ENCODE data around the gene LBX2.

Gene LBX2, protein sequence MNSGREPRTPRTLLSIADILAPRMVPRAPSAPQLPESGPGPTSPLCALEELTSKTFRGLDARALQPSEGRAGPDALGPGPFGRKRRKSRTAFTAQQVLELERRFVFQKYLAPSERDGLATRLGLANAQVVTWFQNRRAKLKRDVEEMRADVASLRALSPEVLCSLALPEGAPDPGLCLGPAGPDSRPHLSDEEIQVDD

DNA sequence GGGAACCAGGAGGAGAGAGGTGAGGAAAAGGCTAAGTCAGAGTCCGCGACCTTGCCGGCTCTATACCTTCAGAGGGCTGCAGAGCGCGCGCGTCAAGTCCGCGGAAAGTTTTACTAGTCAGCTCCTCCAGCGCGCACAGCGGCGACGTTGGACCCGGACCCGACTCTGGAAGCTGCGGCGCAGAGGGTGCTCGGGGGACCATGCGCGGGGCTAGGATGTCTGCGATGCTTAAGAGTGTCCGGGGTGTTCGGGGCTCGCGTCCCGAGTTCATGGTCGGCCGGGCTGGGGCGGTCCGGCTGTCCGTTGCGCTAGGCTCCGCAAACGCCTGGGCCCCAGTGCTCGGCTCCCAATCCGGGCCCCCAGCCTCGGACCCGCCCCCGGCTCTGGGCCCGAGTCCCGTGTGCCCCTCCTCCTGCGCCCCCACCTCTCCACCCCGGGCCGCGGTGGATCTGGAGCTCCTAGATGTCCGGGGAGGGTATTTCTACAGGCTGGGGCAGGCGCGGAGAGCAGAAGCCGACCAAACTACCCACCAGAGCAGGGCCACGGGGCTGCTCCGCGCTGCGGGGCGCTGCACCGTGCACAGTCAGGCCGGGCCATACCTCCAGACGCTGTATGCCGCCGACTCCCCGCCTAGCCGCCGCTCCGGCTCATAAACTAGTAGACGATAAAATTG is at the start of gene LBX2:
LBX2 (minus strand) TSS at position 337 of the 673 bp plus-strand sequence; CDS start at position 271, 66 bp downstream.
- no peak for DNase-seq

DNA sequence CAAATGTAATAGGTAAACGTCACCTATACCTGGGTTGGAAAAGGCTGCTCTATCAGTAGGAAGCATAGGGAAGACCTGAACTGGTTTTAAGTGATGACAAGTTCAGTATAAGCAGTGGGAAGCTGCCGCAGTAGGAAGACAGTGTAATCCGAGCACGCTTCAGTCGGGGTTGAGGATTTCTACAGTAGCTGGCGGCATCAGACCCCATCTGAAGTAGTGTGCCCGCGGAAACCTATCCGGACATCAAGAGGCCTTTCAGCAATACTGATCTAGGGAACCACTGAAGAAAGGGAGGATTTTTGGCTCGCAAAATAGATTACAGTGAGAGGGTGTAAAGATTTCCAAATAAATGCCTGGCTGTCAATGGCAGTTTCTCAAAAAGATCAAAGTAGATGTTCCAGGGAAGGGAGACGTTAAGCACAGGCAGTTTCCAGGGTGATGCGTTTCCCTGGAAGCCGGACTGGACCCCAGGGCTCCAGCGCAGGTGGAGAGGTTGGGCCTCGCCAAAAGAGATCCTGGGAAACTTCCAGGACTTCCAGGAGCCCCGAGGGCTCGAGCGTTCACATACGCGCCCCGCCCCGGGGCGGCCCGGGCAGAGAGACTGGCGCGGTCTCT is 49.0 kb upstream of the LBX2 start:
- no peak for DNase-seq

DNA sequence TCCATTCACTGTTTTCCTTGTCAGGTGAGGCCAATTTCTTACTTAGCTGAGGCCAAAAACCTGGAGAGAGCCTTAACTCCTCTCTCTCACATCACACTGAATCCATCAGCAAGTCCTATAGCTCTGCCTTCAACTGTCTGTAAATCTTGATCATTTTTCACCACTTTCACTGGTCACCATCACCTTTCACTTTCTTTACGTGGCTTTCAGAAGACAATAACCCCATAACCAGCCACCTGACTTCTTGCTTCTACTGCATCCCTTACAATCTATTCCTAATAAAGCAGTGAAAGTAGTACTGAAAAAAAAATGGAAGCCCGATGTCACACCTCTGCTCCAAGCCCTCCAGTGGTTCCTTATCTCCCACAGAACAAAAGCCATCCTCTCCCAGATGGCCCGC is 46.6 kb upstream of the LBX2 start:
- DNase-seq: no peak

DNA sequence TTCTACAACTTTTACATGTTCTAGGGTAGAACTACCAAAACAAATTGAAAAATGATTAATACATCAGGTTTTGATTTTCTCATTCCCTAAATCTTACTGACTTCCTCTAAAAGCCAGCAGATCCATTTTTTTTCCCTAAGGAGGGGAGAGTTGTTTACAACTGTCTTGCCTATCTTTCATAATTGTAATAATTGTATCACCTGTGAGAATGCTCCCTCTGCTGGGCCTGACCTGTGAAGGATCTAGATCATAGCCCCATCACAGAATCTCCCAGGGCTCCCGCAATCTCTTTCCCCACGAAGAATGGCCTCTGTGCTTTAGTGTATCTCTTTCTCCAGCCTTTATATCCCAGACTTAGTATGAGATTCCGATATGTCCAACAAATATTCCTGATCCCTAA is 45.2 kb upstream of the LBX2 start:
- no peak for DNase-seq

DNA sequence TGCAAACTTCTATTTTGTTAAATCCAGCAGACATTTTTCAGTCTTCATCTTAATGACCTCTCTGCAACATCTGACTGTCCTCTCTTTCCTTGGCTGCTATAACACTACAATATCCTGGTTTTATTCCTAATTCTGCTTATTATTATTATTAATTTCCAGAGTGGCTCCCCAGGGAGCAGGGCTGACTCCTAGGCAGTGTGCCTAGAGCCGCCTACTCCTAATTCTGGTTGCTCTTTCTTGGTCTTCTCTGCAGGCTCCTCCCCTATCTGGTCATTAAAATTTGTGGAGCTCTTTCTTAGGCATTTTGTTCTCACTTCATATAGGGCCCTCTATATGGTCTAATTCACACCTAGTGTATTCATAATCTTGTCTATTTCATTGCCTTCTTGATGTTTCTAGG is 43.6 kb upstream of the LBX2 start:
- no peak for DNase-seq

DNA sequence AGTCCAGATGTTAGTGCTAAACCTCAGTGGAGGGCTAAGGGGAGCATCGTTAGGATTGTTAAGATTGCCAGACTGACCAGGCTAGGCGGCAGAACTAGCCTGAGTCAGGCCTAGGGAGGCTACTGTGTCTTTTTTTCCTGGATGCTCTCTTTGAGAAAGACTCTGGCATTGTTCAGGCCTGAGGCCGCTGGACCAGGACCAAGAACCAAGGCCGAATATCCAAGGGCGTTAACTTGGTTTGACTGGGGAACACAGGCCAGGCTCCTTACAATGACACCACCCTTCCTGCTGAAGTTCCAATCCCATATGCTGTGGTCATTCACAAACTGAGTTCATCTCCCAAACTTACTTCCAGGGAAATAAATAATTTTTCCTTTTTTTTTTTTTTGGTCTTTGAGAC is 40.9 kb upstream of the LBX2 start:
- no peak for DNase-seq

DNA sequence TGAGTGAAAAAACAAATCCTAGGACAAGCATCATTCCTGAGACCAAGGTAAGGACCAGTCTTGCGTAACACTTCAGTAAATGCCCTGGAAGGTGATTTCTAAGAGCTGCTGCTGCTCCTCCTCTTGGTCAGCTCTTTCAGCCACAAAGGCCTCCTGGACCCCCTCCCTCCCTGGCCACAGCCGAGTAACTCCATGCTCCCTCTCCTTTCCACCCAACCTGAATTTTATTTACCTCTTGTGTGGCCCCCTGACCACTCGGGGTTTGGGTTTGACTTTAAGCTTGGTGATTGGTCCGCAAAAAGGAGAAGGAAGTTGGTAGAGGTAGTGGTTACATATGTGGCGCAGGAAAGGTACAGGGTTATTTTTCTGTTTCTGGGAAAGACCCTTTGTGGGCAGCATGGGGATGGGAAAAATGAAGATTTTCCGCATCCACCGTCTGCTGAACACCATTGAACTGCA is 39.5 kb upstream of the LBX2 start:
- DNase-seq: no peak

DNA sequence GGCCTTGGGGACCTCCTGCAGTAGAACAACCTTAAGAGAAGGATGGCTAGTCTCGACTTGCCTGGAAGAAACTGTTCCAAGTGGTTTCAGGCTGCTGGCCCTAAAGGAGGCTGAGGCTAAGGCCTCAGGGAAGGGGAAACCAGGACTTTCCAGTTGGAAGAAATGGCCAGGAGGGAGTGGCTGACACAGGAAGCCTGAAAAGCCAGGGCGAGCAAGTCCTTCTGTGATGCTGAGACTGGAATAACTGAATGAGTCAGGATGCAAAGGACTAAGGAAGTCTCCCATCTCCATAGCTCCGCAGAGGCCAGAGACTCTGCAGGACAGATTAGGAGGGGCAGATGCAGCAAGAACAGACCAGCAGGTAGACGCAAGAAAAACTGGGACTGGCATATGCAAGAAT is 37.7 kb upstream of the LBX2 start:
- DNase-seq: no peak

DNA sequence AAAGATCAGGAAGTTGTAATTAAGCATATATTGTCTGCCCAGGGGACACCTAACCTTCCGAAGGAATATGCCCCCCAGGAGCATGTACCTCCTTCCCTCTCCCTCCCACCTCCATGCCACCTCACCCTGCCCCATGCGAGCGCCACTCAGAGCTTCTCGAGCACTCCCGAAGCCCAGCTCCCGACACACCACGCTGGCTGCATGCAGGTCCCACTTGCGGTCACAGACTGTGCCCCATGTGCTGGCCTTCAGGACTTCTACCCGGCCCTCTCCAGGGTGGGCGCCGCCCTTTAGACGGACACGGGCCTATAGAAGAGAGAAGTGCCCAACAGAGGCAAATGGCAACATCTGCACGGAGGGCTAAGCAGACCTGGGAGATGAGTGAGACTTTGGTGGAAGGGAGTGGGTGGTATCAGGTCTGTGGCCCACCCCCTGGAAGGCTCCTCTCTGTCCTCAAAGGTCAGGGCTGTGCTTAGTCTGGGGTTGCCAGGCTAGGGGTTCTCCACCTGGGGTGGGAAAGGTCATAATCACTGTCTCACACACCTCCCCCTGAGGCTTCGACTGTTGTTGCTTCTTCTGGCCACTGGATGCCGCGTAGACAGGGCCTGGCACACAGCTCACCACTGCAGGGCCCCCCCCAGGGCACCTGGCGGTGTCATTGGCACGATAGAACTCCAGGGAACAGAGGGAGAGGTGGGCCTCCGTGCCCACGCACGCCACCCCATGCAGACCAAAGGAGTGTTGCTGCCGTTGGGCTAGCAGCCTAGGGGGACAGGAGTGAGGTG is 37.0 kb upstream of the LBX2 start:
- no peak for DNase-seq

DNA sequence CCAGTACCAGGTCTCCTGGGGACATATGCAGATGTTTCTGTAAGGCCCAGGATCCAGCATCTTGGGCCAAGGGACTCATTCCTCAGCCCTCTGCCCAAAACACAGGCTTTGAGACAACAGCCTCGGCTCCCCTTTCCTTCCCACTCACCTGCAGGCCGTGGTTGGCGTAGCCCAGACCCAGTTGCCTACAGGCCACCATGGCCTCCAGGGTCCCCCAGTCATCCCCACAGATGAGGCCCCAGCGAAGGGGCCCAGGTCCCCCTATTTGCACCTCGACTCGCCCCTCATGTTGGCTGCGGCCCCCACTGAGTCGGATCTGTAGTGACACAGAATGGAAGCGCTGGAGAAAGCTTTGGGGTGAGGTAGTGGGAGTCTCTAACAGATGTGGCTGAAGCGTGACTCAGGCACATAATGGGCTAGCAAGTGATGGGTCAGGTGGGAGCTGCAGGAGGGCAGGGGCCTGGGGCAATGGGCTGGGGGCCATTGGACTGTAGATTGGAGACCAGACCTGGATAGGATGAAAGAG is 36.1 kb upstream of the LBX2 start:
- no peak for DNase-seq

DNA sequence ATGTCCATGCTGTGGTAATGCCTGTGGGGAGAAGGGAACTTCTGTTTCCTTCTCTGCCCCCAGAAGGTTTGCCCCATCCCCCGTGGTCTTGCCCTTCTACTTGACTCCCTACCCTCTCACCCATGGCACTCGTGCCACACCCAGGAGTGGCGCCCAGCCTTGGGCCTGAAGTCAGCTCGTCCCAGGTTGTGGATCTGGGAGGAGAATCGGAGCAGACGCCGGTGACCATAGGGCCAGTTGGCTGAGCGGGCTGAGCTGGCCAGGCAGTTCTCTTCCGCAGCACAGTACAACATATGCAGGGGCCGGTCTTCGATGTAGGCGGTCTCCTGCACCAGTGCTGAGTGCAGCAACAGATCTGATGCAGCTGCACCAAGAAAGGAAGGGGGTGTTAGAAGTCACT is 35.0 kb upstream of the LBX2 start:
- DNase-seq: no peak

DNA sequence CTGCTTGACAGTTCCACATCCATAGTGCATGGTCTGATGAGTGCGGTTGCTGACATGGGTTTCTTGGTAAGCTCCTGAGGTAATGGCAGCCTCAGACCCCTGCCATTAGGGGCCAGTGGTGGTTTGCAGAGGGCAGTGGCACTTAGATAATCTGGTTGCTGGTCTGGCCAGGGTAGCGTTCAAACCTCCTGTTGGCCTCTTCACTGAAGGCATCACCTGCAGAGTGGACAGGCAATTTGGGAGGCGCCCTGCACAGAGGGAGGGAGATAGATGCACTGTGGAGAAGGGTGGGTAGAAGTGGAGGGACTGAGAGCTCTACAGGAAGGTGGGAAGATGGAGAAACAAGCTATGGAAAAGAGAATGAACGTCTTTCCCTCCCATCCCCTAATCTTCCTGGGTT is 34.1 kb upstream of the LBX2 start:
- DNase-seq: no peak

DNA sequence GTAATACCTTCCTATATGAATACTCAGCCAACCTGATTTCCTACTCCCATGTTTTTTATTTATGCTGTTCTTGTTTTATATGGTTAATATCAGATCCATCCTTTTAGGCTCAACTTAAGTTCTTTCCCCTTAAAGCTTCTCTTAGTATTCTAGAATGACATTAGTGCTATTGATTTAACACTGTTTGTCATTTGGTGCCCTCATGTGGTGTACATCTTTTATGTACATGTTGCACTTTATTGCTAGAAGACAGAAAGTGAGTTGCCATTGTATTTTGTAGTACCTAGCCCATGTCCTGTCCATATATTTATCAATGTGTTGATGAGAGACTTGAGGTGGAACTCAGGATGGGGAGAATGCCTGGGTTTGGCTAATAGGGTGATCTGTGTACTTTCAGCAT is 32.8 kb upstream of the LBX2 start:
- peak in 1 of 2 donors; percentile 59 for DNase-seq

DNA sequence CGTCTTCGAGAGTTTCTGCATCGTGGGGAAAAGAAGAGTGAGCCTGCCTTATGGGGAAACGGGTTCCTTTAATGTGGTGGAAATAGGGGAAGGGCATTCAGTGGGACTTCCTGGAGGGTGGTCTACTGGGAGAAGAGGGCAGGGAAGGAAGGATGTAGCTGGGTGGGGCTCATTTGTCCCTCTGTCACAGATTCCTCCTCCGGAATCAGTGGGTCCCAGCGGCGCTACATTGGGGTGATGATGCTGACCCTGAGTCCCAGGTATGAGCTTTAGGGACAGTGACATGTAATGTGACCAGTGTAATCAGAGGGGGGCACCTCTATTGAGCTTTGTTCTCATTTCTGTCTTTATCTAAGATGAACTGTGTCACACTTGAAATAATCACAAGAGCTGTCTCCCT is 32.3 kb upstream of the LBX2 start:
- no peak for DNase-seq

DNA sequence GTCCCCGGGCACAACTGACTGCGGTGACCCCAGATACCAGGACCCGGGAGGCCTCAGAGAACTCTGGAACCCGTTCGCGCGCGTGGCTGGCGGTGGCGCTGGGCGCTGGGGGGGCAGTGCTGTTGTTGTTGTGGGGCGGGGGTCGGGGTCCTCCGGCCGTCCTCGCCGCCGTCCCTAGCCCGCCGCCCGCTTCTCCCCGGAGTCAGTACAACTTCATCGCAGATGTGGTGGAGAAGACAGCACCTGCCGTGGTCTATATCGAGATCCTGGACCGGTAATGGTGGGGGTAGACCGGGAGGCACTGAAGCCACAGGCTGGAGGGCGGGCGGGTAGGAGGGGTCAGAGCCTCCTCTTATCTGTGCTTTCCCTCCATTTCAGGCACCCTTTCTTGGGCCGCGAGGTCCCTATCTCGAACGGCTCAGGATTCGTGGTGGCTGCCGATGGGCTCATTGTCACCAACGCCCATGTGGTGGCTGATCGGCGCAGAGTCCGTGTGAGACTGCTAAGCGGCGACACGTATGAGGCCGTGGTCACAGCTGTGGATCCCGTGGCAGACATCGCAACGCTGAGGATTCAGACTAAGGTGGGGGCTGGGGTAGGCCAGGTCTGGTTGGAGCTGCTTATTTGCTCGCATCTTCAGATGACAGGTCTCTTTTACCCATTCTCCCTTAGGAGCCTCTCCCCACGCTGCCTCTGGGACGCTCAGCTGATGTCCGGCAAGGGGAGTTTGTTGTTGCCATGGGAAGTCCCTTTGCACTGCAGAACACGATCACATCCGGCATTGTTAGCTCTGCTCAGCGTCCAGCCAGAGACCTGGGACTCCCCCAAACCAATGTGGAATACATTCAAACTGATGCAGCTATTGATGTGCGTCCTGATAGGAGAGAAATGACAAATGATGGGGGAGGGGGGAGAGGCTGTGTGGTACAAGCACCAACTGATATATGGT is 31.1 kb upstream of the LBX2 start:
- DNase-seq: peak; percentile 66 to 70

DNA sequence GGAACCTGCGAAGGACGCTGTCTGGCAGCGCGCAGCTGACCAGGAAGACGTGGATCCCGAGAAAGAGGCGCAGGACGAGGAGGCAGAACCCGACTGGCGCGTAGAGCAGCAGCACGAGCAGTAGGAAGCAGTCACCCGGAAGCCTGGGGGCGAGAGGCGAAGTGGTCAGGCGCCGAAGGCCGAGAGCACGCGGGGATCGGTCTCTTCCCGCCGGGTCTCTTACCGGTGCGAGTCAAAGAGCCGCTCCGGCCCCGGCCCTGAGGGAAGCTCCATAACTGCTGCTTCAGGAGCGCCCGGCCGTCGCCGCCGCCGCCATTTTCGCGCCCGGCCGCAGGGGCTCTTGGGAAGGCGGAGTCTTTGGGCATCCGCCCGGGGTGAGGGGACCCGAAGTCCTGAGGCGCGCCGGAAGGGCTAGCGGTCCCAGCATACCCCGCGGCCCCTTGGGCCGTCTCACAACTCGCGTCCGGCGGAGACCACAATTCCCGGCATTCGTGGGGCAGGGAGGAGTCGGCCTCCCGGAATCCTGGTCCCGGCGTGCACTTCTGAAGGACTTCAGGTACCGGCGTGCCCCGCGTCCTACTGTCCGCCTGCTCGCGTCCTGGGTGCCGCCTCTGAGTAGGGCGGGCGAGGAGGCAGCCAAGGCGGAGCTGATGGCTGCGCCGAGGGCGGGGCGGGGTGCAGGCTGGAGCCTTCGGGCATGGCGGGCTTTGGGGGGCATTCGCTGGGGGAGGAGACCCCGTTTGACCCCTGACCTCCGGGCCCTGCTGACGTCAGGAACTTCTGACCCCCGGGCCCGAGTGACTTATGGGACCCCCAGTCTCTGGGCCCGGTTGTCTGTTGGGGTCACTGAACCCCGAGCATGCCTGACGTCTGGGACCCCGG is 30.2 kb upstream of the LBX2 start, which contains the start of the genes AUP1 and HTRA2:
AUP1 (minus strand) TSS at position 350 of the 882 bp plus-strand sequence; CDS start at position 273, 77 bp downstream.
HTRA2 (plus strand) TSS at position 577 of the 882 bp plus-strand sequence; CDS start at position 651, 74 bp downstream.
- peak; percentile 89 to 94 for DNase-seq

DNA sequence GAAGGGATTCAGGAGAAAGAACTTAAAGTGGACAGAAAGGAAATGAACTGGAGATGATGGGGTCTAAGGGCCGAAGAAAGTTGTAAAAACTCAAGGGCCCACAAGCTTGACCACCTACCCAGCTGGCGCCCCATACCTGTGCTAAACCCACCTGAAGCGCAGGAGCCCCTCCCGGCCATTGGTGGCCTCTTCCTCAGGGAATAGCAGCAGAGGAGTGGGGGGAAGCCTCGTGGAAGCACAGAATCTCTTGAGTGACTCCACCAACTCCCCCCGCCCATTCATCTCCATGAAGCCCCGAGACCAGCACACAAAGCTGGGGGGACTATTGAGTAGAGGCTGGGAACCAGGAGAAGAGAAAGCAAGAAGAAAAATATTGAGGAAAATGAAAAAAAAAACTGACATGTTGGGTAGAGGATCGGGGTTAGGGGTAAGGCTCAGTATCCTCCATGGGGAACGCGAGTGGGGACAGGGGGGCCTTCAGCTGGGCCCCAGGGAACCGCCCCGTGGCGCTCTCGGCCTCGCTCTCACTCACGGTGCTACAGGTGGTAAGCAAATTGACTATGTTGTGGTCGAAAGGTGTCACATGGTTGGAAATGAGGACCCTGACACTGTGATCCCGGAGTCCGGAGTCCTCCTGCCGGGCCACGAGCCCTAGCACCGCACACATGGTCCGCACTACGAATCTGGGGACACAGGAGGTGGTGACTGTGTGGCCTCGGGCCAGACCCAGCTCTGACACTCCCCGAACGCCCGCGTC is 29.4 kb upstream of the LBX2 start:
- peak in 1 of 2 donors; percentile 13 for DNase-seq

DNA sequence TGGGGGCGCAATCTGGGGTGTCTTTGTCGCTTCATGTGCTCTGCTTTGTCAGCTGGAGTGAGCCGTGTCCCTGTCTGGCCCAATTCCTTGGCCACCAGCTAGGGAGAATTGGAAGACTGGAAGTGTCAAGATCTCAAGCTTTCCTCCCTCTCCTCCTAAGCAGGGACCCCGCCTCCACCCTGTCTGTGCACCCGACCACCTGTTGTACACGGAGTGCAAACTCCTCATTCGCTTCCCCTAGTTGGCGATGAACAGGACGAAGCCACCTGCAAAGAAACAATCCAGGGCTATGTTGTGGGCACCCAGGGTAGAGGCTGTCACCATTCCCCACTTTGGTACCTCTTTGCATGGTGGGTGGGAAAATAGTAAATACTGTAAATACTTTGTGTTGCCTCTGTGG is 28.3 kb upstream of the LBX2 start:
- DNase-seq: no peak

DNA sequence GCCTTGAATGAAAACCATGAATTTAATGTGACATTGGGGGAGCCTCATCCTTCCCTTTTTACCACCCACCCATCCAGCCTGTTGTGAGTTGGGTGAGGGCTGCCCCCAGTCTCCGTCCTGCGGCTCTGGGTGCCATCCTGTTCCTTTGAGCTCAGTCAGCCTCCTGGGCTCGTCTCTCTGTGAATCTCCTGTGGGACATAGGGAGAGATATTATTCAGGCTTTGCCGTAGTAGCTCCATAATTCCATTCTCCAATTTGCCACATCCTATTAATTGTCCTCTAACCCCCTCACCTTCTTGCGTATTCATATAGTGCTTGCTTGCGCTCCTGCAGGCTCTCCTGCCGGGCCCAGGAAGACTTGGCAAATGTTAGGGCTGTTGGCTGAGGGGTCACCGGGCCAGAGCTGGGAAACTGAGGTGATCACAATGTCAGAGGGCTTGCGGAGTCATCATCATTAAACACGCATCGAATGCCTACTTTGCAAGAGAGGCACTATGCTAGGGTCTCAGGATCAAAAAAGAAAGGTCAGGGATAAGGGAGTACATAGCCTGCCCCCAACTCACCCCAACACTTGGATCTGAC is 27.3 kb upstream of the LBX2 start:
- DNase-seq: no peak

All from CD4-positive, alpha-beta T cell treated with Interleukin-1 beta for 1 hour (primary cell).